ENCODE measurements around the gene FNDC3A.
"Not testable (repeated sequence)": the region's sequence is repeated elsewhere in the genome, so short reads cannot be mapped to it uniquely, and the experiment has no call there.

Gene FNDC3A

DNA sequence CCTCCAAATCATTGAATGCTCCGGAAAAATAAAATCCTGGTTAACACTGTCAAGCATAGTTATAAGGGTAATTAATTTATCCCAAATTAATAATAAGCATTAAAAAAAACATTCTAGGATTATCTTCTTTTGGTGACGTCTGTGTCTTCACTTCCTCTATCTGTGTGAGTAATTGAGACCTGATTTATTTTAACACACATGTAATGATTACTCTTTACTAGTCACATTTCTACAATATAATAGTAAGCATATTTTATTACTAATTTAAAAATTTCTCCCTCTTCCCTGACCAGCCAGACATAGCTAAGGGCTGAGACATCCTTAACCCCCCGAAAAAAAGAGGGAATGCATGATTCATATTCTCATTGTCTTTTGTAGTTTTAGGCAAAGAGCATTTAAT is 2.3 kb downstream of the FNDC3A start:
- no peak for FAIRE-seq

DNA sequence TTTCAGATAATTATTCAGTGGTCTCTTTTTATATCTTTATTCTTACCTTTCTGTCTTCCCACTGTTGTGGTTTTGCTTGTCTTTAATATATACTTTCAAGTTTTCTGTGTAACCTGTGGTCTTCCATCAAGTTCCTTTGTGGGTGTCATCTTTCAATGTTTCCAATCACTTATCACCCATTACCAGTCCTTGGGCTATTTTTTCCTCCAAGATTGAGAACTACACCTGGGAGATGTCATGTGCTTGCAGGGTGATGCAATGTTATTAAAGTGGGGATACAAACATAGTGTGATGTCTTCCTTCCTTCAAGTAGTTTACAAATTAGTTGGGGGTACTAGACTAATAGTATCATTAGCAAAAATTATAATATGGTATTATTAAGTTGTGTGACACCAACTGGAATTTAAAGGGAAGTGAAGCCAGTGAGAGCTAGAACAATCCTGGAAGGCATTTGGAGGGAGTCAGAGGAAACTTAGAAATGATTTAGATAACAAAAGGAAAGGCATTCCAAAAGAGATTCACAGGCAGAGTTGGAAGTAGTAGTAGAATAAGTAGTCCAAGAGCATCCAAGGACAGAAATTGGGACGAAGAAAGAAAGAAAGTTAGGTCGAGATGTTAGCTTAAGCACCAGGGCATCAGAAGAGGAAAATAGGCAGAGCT is 3.4 kb downstream of the FNDC3A start:
- FAIRE-seq = no peak

DNA sequence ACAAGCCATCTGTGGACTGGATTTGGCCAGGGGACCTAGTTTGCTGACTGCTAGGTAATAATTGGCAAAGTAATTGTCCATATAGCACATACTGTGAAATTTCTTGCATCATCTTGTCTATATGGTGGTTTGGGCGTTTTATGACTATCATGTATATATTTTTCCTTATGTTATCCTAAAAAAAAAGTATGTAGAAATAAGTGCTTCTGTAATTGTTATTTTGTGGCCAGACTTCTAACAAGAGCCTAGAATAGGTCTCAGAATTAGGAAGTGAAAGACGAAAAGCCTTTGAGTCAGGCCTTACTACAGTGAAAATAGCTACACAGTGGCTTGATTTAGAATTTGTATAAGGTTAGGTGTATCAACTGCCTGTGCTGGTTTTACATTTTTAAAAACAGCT is 4.2 kb downstream of the FNDC3A start:
- FAIRE-seq = no peak

DNA sequence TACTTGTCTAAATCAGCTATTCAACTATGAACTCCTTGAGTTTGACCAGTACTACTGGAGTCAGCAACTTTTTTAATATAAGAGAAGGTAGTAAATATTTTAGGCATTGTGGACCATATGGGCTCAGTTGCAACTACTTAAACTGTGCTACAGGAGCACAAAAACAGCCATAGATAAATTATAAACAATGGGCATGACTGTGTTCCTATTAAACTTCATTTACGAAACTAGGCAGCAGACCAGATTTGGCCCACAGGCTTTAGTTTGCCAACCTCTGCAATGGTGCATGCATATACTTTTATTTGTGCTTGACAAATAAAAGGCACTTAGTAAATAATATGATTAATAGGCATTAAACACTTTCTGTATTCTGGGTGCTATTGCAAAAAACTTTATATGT is 7.6 kb downstream of the FNDC3A start:
- no peak for FAIRE-seq

DNA sequence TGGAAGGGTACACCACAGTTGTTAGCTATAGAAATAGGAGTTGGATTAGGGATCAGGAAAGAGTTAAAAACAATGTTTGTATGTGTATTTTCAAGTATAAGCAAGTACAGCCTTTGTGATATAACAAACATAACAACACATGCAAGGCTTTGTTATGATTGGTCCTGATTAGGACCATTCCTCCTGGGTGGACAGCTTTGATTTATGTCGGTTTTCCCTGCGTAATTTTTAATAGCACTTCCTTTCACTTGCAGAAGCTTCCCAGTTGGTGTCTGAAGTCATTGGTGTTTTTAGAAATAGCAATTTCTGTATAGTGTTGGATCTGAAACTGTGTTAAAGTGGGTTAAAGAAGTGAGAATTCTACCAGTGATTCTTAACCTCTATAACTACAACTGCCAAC is 10.0 kb downstream of the FNDC3A start:
- no peak for FAIRE-seq

DNA sequence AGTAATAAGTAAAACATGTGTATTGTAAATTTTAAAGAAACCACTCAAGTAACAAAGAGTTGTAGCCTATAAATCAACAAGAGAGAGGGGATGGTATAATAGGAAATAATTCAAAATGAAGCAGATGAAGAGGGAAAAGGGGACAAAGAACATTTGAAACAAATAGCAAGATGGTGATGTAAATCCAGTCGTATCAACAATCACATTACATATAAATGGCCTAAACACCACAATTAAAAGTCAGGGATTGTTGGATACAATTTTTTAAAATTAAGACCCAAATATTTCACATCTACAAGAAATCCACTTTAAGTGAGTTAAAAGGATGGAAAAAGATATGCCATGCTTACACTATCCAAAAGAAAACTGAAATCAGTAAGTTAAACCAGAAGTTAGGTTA is 15.2 kb downstream of the FNDC3A start:
- no peak for FAIRE-seq

DNA sequence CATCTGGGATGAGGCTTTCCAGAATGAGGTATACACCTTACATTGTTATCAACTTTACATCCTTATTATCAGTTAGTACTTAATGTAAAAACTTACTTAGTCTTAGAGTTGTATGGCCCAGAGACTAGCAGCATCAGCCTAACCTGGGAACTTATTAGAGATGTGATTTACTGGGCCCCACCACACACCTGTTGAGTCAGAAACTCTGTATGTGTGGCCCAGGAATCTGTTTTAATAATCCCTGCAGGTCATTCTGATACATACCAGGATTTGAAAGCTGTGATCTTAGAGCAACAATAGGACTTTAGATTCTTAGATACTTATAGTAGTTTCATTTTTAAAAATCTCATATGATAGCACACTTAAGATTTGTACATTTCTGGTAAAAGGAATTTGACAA is 17.4 kb downstream of the FNDC3A start:
- no peak for FAIRE-seq

DNA sequence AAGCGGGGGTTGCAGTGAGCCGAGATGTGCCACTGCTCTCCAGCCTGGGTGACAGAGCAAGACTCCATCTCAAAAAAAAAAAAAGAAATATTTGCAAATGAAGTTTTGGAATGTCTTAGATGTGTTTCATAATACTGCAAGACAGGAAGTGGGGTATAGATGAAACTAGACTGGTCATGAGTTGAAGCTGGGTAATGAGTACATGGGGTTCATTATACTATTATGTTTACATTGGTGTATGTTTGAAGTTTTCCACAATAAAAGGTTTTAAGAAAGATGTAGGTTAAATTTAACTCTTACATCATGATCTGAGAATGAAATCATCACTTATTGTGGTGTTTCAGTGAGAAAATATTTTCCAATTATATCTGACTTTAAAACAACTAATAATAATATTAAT is 19.0 kb downstream of the FNDC3A start:
- no peak for FAIRE-seq

DNA sequence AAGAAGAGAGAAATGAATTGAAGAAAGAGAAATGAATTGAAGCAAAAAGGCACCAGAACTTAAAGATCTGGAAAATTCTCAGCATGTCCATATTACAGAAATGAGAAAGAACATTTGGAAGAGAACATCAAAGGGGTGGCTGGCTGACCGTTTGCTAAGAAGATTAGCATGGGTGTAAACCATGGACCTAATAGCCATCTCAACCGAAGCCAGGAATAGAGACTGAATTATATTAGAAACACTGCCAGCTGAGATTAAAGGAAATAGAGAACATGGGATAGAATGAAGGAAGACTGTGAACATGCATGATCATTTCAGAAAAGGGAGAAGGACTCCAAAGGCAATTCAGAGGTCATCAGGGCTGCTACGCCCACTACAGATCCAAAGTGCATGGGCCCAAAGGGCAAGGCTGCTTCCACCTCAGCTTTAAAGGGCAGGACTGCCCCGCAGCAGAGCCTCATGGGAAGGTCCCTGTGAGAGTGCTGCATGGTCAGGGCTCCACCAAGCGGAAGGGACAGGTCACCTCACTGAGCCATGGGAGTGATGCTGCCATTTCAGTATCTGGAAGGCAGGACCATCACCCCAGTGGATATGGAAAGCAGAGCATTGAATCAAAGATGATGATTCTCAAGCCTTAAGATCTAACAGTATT is 23.1 kb downstream of the FNDC3A start:
- no peak for FAIRE-seq

DNA sequence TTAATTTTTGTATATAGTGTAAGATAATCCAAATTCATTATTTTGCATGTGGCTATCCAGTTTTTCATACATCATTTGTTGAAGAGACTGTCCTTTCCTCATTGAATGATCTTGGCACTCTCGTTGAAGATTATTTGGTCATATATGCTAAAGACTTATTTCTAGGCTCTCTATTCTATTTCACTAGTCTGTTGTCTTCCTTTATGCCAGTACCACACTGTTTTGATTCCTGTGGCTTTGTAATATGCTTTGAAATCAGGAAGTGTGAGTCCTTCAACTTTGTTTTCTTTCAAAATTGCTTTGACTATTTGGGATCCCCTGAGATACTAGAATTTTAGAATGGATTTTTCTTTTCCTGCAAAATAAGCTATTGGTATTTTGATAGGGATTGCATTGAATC is 24.5 kb downstream of the FNDC3A start:
- FAIRE-seq = no peak

DNA sequence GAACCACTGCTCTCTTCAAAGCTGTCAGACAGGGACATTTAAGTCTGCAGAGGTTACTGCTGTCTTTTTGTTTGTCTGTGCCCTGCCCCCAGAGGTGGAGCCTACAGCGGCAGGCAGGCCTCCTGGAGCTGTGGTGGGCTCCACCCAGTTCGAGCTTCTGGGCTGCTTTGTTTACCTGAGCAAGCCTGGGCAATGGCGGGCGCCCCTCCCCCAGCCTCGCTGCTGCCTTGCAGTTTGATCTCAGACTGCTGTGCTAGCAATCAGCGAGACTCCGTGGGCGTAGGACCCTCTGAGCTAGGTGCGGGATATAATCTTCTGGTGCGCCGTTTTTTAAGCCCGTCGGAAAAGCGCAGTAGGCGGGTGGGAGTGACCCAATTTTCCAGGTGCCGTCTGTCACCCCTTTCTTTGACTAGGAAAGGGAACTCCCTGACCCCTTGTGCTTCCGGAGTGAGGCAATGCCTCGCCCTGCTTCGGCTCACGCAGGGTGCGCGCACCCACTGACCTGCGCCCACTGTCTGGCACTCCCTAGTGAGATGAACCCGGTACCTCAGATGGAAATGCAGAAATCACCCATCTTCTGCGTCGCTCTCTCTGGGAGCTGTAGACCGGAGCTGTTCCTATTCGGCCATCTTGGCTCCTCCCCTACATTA is 43.4 kb downstream of the FNDC3A start:
- FAIRE-seq = not testable (repeated sequence)

DNA sequence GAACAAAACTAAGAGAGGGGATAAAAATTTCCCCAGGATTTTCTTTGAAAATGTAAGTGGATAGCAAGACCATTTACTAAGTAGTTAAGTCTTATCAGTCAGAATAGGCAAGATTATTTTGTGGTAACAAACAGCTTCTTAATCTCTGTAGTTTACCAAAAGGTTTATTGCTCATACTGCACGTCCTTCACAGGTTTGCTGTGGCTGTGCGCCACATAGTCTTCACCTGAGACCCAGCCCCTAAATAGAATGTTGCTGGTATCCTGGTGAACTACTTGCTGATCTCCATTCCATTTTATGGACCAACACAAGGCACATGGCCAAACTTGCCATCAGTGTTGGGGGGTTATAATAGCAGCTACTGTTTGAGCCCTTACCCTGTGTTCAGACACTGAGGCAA is 44.6 kb downstream of the FNDC3A start:
- FAIRE-seq = no peak

DNA sequence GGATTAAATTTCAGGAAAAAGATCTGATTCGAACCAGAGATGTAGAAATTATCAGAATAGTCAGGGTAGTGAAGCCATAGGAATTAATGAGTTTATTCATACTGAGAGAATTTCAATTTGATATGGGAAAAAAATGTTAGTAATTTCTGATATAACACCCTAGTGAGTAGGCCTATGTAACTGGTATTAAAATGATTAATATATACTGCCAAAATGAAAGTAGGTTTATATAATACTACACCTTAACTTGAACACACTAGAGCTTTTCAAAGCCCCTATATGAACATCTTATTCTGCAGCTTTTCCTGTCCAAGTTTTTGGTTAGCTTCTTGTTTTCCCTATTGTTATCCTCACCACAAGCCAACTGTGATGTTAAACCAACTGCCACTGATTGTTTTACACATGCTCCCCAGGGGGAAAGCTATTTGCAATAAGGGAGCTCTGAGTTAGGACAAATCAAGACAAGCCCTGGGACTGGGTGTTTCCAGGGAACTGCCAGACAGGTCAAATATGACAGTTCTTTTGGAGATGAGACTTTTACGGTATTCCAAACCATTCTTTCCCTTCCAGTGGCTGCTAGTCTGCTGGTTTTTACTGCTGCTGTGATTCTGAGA is 45.3 kb downstream of the FNDC3A start:
- FAIRE-seq = no peak

DNA sequence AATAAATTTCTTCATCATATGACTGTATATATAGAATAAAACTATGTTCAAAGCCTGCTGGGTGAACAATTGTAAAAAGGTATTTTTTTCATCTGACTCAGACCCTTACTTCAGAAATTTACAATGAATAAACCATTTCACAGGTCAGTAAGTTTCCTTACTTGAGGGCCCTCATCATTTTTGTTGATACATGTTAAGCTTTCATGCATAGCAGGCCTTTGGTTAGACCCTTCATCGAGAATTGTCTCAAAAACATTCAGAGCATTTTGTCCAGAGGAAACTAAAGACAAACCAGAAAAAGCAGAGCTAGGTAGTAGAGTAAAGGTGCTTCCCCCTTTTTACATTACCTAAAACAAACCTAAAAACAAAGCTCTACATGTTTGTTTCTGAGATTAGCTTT is 46.2 kb downstream of the FNDC3A start:
- no peak for FAIRE-seq

DNA sequence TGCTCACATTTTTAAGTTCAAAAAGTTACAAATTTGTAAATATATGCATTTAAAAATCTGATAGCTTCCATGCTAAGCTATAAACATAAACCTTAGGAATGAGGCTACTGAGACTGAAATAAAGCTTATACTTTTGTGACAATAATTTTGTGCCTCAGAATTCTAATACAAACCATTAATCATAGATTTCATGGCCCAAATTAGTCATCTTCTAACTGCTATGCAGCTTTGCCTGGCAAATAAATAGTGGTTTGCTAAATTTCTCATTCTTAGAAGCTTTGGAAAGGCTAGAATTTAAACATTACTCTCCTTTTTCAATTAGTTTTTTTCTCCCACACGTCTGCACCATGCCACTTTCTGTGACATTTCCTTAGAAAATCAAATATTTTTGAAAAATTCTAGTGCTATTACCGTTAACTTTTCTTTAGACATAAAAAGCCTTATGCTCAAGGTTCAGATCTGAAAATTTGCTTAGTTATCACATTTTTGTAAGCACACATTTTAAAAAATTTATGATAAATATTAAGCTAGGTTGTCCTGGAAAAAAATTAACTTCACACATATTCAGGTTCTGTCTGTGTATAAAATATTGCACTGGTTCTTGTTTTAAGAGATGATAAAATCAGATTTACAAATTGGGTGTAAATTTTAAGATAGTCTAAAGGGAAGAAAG is 46.9 kb downstream of the FNDC3A start:
- peak; percentile 57 for FAIRE-seq

DNA sequence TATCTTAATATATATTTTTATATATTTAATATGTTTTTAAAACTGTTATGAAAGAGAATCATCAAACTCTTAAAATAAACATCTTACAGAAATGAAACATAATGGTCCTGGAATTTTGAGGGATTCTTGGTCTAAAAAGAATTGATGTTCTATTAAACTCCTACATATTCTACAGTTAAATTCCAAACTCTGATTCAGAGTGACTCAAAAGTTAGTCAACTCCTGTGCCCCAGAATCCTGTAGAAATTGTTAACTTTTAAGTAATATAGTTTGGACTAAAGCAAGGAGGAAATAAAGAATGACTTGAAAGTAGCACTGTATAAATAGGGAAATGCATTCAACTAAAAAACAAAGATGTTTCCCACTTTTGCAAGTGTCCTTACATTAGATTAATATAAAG is 47.7 kb downstream of the FNDC3A start:
- no peak for FAIRE-seq

DNA sequence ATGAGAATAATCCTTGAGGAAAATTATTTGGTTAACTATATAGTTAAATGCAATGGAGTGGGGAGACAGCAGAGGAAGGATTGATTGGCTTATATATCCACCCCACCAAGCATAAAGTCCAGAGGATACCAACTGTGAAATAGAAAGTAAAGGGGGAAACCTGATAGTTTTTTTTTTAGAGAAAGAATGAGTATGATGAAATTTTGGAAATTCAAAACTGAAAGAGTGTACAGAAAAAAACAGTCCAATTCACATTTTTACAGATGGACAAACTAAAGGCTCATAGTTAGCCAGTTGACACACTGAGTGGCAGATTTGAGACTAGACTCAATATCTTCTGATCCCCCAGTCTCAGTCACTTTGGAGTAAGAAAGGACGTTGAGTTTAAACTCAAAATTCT is 51.1 kb downstream of the FNDC3A start:
- FAIRE-seq = no peak

DNA sequence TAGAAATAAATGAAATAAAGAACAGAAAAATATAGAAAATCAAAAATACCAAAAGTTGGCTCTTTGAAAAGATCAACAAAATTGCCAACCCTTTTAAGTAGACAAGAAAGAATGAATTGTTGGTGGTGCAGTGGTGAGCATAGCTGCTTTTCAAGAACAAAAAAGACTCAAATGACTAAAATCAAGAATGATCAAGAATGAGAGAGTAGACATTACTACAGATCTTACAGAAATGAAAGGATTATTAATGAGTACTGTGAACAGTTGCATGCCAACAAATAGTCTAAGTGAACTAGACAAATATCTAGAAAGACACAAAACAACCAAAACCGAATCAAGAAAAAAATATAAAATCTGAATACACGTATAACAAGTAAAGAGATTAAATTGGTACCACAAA is 53.9 kb downstream of the FNDC3A start:
- FAIRE-seq = no peak

DNA sequence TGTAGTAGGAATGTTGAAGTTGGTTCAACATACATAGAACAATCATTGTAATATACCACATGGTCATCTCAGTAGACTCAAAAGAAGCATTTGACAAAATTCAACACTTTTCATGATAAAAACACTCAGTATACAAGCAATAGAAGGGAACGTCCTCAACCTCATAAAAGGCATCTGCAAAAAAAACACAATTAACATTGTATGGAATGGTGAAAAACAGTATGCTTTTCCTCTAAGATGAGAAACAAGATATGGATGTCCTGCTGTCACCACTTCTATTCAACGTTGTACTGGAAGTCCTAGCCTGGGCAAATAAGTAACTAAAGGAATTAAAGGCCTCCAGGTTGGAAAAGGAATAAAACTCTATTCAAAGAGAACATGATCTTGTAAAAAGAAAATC is 54.5 kb downstream of the FNDC3A start:
- FAIRE-seq = no peak

DNA sequence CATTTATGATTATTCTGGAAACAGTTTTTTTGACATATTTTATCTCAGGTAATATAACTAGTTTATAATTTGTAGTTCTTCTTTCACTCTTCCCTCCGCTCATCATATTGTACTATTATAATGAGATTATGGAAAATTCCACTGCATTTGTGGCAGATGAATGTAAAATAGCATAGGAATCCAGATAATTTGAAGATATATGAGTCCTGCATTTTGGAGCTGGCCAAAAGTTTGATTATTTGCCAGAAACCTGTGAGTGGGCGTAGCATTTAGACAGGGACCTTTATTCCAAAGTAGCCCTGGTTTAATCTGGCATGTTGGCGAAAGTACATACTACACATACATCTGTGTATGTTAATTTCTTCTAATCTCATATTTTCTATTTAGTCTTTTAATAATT is 65.2 kb downstream of the FNDC3A start:
- FAIRE-seq = no peak

DNA sequence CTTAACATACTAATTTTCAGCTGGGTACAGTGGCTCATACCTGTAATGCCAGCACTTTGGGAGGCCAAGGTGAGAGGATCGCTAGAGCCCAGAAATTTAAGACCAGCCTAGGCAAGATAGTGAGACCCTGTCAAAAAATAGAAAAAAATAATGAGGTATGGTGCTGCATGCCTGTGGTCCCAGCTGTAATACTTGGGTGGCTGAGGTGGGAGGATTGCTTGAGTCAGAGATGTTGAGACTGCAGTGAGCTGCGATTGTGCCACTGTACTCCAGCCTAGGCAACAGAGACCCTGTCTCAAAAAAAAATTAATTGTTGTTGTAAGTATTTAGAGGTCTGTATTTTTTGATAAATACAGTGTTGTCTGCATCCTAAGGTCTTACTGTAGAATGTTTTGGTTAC is 66.8 kb downstream of the FNDC3A start:
- FAIRE-seq = no peak

DNA sequence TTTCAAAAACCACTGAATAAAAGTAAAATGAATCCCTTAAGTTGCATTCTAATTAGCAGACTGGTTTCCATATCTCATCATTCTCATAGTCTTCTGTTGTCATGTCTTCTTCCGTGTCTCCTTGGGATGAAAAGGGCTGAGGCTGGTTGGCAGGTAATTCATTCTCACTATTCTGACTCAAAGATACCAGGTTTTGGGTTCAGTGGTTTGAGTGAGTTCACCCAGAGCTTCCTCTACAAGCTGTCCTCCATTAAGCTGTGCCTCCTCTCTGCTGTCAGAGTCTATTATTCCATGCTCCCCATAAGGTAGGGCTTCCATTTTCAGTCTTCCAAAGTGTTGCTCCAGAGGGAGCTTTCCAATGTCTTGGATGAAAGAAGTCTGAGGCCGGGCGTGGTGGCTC is 68.3 kb downstream of the FNDC3A start:
- no peak for FAIRE-seq

DNA sequence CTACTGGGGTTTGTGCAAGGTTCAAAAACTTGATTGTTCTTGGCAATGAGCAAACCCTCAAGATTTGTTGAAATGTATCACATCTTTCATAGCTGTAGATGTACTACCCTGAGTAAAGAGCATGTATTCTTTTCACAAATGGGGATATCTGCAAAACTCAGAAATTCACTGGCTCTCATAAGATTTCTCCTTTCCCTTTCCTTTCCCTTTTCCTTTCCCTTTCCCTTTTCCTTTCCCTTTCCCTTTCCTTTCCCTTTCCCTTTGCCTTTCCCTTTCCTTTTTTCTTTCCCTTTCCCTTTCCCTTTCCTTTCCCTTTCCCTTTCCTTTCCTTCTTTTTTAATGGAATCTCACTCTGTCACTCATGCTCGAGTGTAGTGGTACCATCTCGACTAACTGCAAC is 69.1 kb downstream of the FNDC3A start:
- no peak for FAIRE-seq

DNA sequence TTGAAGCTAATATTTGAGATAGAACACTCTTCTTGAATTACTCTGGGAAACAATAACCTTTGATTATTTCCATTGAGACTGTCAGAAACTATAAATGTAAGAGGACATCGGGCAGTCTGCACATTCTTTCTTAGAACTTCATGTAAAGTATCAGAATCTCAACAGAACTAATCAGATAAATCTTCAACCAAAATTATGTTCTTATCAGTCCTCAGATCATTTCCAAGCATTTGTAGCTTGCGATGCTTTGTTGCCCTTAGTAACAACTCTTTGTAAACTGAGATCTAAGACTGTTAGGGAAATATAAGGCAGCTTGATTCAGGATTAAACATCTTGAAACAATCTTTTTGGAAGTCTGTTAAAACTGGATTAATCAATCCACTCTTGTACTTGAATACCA is 70.3 kb downstream of the FNDC3A start:
- FAIRE-seq = no peak
